K562 (cell line): Measurements from ENCODE around the gene SLC43A2.

Experiments used
- POLR2AphosphoS2 ChIP-seq: IDR thresholded peaks from 2 replicates; pipeline ENCODE4 v1.6.1; 2012; ENCODE audit warnings: low read length, improper control_type of control experiment
- ZNF766 ChIP-seq: fragments of 200-800 bp; sonication (Bioruptor generic); conservative IDR thresholded peaks from 2 replicates; pipeline ENCODE4 v1.6.1; 2016; ENCODE audit warnings: missing genetic modification characterization, missing compliant biosample characterization

- TF ChIP-seq POLR2AphosphoS2 = no peak
- no peak for TF ChIP-seq ZNF766 (CRISPR knock-in tag)
These were observed 7.2 kb upstream of the SLC43A2 start for GRCh38 chr17:1635675-1636465.
